PC-3 (cell line): Measurements from ENCODE around the gene SFXN1.

ENCODE experiments used
- CTCF ChIP-seq: fragments of 300-600 bp; sonication (generic); conservative IDR thresholded peaks from 2 replicates; pipeline ENCODE4 v1.5.1; 2017; ENCODE audit warnings: antibody characterized with exemption, low read depth, mild to moderate bottlenecking, low read length
- EZH2phosphoT487 ChIP-seq: fragments of 300-600 bp; sonication (generic); IDR thresholded peaks from 2 replicates; pipeline ENCODE4 v1.6.1; 2018; ENCODE audit warnings: mild to moderate bottlenecking, antibody characterized with exemption, low read length, borderline replicate concordance

GRCh38 chr5:175517824-175518450, 39.6 kb downstream of the SFXN1 start:
- TF ChIP-seq EZH2phosphoT487 (no peak), CTCF (no peak)
